ENCODE data around the gene PDZRN3. TPM values are rescaled to one million over a fixed set of nuclear protein-coding genes. Genes with fewer than 3 reads are reported as not detected.

PDZRN3 gene
- total RNA-seq, 1 experiment from 2014 or later = not detected

- no peak for DNase-seq
- H3K36me3 Mint-ChIP-seq (ENCODE audit: insufficient read depth, unreplicated experiment) = no peaks in the 10 kb centered on the region
- H3K4me3 Mint-ChIP-seq (ENCODE audit: low read depth, unreplicated experiment) = no peak overlapping the region
- no peak overlapping the region for H3K27ac Mint-ChIP-seq (ENCODE audit: unreplicated experiment)
- no TSS peak for BruUV-seq (replicated peaks)
- no peaks in the 10 kb centered on the region for H3K27me3 Mint-ChIP-seq (ENCODE audit: unreplicated experiment)
- no peak for TF ChIP-seq CTCF (IDR thresholded peaks at IDR 0.05; ENCODE audit: unreplicated experiment)
- intact Hi-C loops (cut with micrococcal nuclease; ENCODE audit: unreplicated experiment) = no loop called here
- CTCF ChIA-PET = interaction anchor here (0.6 kb wide), 1 partner anchor 1990 kb away, joined by 3 read pairs; no protein-coding TSS in a partner anchor
- no peaks in the 10 kb centered on the region for H3K4me1 Mint-ChIP-seq (ENCODE audit: low read depth, unreplicated experiment)
- peaks cover 10% of the 10 kb centered on the region for H3K9me3 Mint-ChIP-seq (ENCODE audit: low read depth, unreplicated experiment)
Measured at GRCh38 chr3:73385568-73385967, 239.2 kb downstream of the PDZRN3 start.

GRCh38 chr3:73384091-73384906 is 240.4 kb downstream of the PDZRN3 start:
- no peaks in the 10 kb centered on the region for H3K27me3 Mint-ChIP-seq (ENCODE audit: unreplicated experiment)
- DNase-seq = no peak
- no peaks in the 10 kb centered on the region for H3K4me1 Mint-ChIP-seq (ENCODE audit: low read depth, unreplicated experiment)
- intact Hi-C loops (cut with micrococcal nuclease; ENCODE audit: unreplicated experiment) = no loop called here
- no peak overlapping the region for H3K27ac Mint-ChIP-seq (ENCODE audit: unreplicated experiment)
- no TSS peak for BruUV-seq (replicated peaks)
- H3K36me3 Mint-ChIP-seq (ENCODE audit: insufficient read depth, unreplicated experiment) = no peaks in the 10 kb centered on the region
- no peak overlapping the region for H3K4me3 Mint-ChIP-seq (ENCODE audit: low read depth, unreplicated experiment)
- peaks cover 10% of the 10 kb centered on the region for H3K9me3 Mint-ChIP-seq (ENCODE audit: low read depth, unreplicated experiment)
- TF ChIP-seq CTCF (IDR thresholded peaks at IDR 0.05; ENCODE audit: unreplicated experiment) = no peak
- CTCF ChIA-PET = no interaction called here

- peaks cover 8% of the 10 kb centered on the region for H3K9me3 Mint-ChIP-seq (ENCODE audit: low read depth, unreplicated experiment)
- H3K4me3 Mint-ChIP-seq (ENCODE audit: low read depth, unreplicated experiment) = no peak overlapping the region
- H3K27ac Mint-ChIP-seq (ENCODE audit: unreplicated experiment) = no peak overlapping the region
- H3K36me3 Mint-ChIP-seq (ENCODE audit: insufficient read depth, unreplicated experiment) = no peaks in the 10 kb centered on the region
- H3K4me1 Mint-ChIP-seq (ENCODE audit: low read depth, unreplicated experiment) = no peaks in the 10 kb centered on the region
- no peak for DNase-seq
- intact Hi-C loops (cut with micrococcal nuclease; ENCODE audit: unreplicated experiment) = no loop called here
- CTCF ChIA-PET = no interaction called here
- H3K27me3 Mint-ChIP-seq (ENCODE audit: unreplicated experiment) = no peaks in the 10 kb centered on the region
- BruUV-seq (replicated peaks) = no TSS peak
- TF ChIP-seq CTCF (IDR thresholded peaks at IDR 0.05; ENCODE audit: unreplicated experiment) = no peak
Measured at GRCh38 chr3:73383470-73384049, 241.2 kb downstream of the PDZRN3 start.

GRCh38 chr3:73381551-73381950 is 243.2 kb downstream of the PDZRN3 start:
- TF ChIP-seq CTCF (IDR thresholded peaks at IDR 0.05; ENCODE audit: unreplicated experiment) = no peak
- no peak overlapping the region for H3K27ac Mint-ChIP-seq (ENCODE audit: unreplicated experiment)
- peaks cover 8% of the 10 kb centered on the region for H3K9me3 Mint-ChIP-seq (ENCODE audit: low read depth, unreplicated experiment)
- intact Hi-C loops (cut with micrococcal nuclease; ENCODE audit: unreplicated experiment) = no loop called here
- no peaks in the 10 kb centered on the region for H3K4me1 Mint-ChIP-seq (ENCODE audit: low read depth, unreplicated experiment)
- H3K27me3 Mint-ChIP-seq (ENCODE audit: unreplicated experiment) = no peaks in the 10 kb centered on the region
- CTCF ChIA-PET = no interaction called here
- no peak overlapping the region for H3K4me3 Mint-ChIP-seq (ENCODE audit: low read depth, unreplicated experiment)
- BruUV-seq (replicated peaks) = no TSS peak
- no peaks in the 10 kb centered on the region for H3K36me3 Mint-ChIP-seq (ENCODE audit: insufficient read depth, unreplicated experiment)
- no peak for DNase-seq
